ENCODE data around the gene NCAPG2. TPM values are rescaled to one million over a fixed set of nuclear protein-coding genes. Genes with fewer than 3 reads are reported as not detected.

NCAPG2 gene
- total RNA-seq, 4 donors from 2014 or later = 4.6 to 6.4 (median 5.6) TPM

DNA sequence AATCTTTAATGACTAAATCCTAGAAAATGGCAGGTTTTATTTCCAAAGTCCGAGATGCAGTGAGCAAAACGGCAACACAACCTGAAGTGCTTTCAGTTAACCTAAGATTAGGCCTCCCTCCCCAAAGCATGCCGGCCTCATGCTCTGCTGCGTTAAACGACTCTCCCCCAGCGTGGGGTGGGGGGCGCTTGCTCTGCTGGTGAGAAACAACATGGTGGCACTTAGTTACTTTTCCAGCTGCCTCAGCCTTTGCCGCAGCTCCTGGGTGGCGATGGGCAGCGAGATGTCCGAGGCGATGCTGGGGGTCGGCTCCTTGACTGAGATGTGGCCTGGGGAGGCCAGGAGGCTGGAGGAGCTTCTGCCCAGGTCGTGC lies 36.7 kb upstream of the NCAPG2 start:
- no peaks in the 10 kb centered on the region for H3K9me3 ChIP-seq
- no peaks in the 10 kb centered on the region for H3K27me3 ChIP-seq
- no peak overlapping the region for H3K4me3 ChIP-seq
- peaks cover 0 to 35% (median 4%) of the 10 kb centered on the region in 3 donors for H3K4me1 ChIP-seq
- peaks cover 0 to 99% of the 10 kb centered on the region in 2 donors for H3K36me3 ChIP-seq
- H3K27ac ChIP-seq = peak overlapping the region; percentile 69 to 90 (median 86)
- ATAC-seq = no peak
- WGBS, 2 donors (ENCODE audit: low coverage in 1 of 2) = 80% methylated on average over 4 of the region's 14 CpGs; no CpG with 5 or more reads in 1 of the 2 donors
- TF ChIP-seq POLR2AphosphoS5 (IDR thresholded peaks at IDR 0.05) (no peak), EP300 (IDR thresholded peaks at IDR 0.05) (no peak), POLR2A (IDR thresholded peaks at IDR 0.05) (no peak)
- TF ChIP-seq, protein P1, sequence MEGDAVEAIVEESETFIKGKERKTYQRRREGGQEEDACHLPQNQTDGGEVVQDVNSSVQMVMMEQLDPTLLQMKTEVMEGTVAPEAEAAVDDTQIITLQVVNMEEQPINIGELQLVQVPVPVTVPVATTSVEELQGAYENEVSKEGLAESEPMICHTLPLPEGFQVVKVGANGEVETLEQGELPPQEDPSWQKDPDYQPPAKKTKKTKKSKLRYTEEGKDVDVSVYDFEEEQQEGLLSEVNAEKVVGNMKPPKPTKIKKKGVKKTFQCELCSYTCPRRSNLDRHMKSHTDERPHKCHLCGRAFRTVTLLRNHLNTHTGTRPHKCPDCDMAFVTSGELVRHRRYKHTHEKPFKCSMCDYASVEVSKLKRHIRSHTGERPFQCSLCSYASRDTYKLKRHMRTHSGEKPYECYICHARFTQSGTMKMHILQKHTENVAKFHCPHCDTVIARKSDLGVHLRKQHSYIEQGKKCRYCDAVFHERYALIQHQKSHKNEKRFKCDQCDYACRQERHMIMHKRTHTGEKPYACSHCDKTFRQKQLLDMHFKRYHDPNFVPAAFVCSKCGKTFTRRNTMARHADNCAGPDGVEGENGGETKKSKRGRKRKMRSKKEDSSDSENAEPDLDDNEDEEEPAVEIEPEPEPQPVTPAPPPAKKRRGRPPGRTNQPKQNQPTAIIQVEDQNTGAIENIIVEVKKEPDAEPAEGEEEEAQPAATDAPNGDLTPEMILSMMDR (IDR thresholded peaks at IDR 0.05) = no peak

- TF ChIP-seq EP300 (IDR thresholded peaks at IDR 0.05) = no peak
- TF ChIP-seq, protein P1 (IDR thresholded peaks at IDR 0.05) = peak in 1 of 4 experiments; percentile 38
- peak; percentile 70 for TF ChIP-seq POLR2AphosphoS5 (IDR thresholded peaks at IDR 0.05)
- WGBS, 2 donors (ENCODE audit: low coverage in 1 of 2) = 37 to 55% methylated on average over 11 to 14 of the region's 16 CpGs
- peaks cover 0 to 99% of the 10 kb centered on the region in 2 donors for H3K36me3 ChIP-seq
- peak overlapping the region; percentile 69 to 90 (median 86) for H3K27ac ChIP-seq
- ATAC-seq = peak; percentile 77
- H3K4me3 ChIP-seq = no peak overlapping the region
- H3K9me3 ChIP-seq = no peaks in the 10 kb centered on the region
- H3K27me3 ChIP-seq = no peaks in the 10 kb centered on the region
- H3K4me1 ChIP-seq = peaks cover 0 to 35% (median 4%) of the 10 kb centered on the region in 3 donors
Measured at GRCh38 chr7:158740657-158741293, 36.2 kb upstream of the NCAPG2 start.

- TF ChIP-seq POLR2AphosphoS5 (IDR thresholded peaks at IDR 0.05) (peak; percentile 62), EP300 (IDR thresholded peaks at IDR 0.05) (no peak), POLR2A (IDR thresholded peaks at IDR 0.05) (peak in 1 of 2 donors; percentile 10)
- TF ChIP-seq, protein P1 (IDR thresholded peaks at IDR 0.05) = peak in 1 of 4 experiments; percentile 6
- Histone ChIP-seq H3K4me1 (peaks cover 0 to 35% (median 4%) of the 10 kb centered on the region in 3 donors), H3K9me3 (no peaks in the 10 kb centered on the region), H3K27me3 (no peaks in the 10 kb centered on the region), H3K36me3 (peaks cover 0 to 100% of the 10 kb centered on the region in 2 donors), H3K4me3 (peak overlapping the region in 1 of 2 donors; percentile 1), H3K27ac (peak overlapping the region; percentile 69 to 90 (median 86))
- ATAC-seq = peak; percentile 65
- WGBS, 2 donors (ENCODE audit: low coverage in 1 of 2) = 36 to 59% methylated on average over 11 to 13 of the region's 15 CpGs
Measured at GRCh38 chr7:158740013-158740656, 35.5 kb upstream of the NCAPG2 start.

- TF ChIP-seq POLR2A (IDR thresholded peaks at IDR 0.05) (no peak), EP300 (IDR thresholded peaks at IDR 0.05) (no peak), POLR2AphosphoS5 (IDR thresholded peaks at IDR 0.05) (no peak)
- TF ChIP-seq, protein P1 (IDR thresholded peaks at IDR 0.05) = no peak
- no peak for ATAC-seq
- 64 to 91% methylated on average over 2 to 11 of the region's 15 CpGs for WGBS, 2 donors (ENCODE audit: low coverage in 1 of 2)
- no peak overlapping the region for H3K4me3 ChIP-seq
- H3K9me3 ChIP-seq = no peaks in the 10 kb centered on the region
- H3K4me1 ChIP-seq = peaks cover 0 to 35% (median 4%) of the 10 kb centered on the region in 3 donors
- H3K27me3 ChIP-seq = no peaks in the 10 kb centered on the region
- H3K36me3 ChIP-seq = peaks cover 0 to 100% of the 10 kb centered on the region in 2 donors
- peak overlapping the region in 3 of 4 donors; percentile 42 to 90 (median 87) for H3K27ac ChIP-seq
Measured at GRCh38 chr7:158738841-158739240, 34.2 kb upstream of the NCAPG2 start.

Measured in gastroesophageal sphincter (tissue), 4 donors.